ENCODE results near the gene FOXO1.

The FOXO1 gene

GRCh38 chr13:40612041-40612440 is 54.4 kb downstream of the FOXO1 start:
- Histone ChIP-seq H3K36me3 (no peaks in the 10 kb centered on the region), H3K27ac (no peak overlapping the region), H3K27me3 (no peaks in the 10 kb centered on the region), H3K4me3 (no peak overlapping the region), H3K9me3 (no peaks in the 10 kb centered on the region), H3K4me1 (peaks cover 0 to 50% (median 28%) of the 10 kb centered on the region in 4 donors)
- intact Hi-C loops (cut with DNase I; ENCODE audit: low total_unique reads) = no loop called here
- TF ChIP-seq CTCF (IDR thresholded peaks at IDR 0.05) = no peak
- DNase-seq = no peak

GRCh38 chr13:40611635-40612034 is 54.8 kb downstream of the FOXO1 start:
- intact Hi-C loops (cut with DNase I; ENCODE audit: low total_unique reads) = no loop called here

GRCh38 chr13:40611004-40611403 is 55.4 kb downstream of the FOXO1 start:
- no peak overlapping the region for H3K27ac ChIP-seq
- peaks cover 0 to 50% (median 26%) of the 10 kb centered on the region in 4 donors for H3K4me1 ChIP-seq
- TF ChIP-seq CTCF (IDR thresholded peaks at IDR 0.05) = no peak
- no peaks in the 10 kb centered on the region for H3K36me3 ChIP-seq
- no peak for DNase-seq
- no peaks in the 10 kb centered on the region for H3K9me3 ChIP-seq
- intact Hi-C loops (cut with DNase I; ENCODE audit: low total_unique reads) = no loop called here
- H3K4me3 ChIP-seq = no peak overlapping the region
- no peaks in the 10 kb centered on the region for H3K27me3 ChIP-seq

More at GRCh38 chr13:40611635-40612034, 54.8 kb downstream of the FOXO1 start:
- no peak overlapping the region for H3K27ac ChIP-seq
- H3K4me3 ChIP-seq = no peak overlapping the region
- H3K27me3 ChIP-seq = no peaks in the 10 kb centered on the region
- no peak for DNase-seq
- no peaks in the 10 kb centered on the region for H3K36me3 ChIP-seq
- no peak for TF ChIP-seq CTCF (IDR thresholded peaks at IDR 0.05)
- no peaks in the 10 kb centered on the region for H3K9me3 ChIP-seq
- peaks cover 0 to 50% (median 29%) of the 10 kb centered on the region in 4 donors for H3K4me1 ChIP-seq

GRCh38 chr13:40609972-40610726 is 56.3 kb downstream of the FOXO1 start:
- H3K27ac ChIP-seq = no peak overlapping the region
- no peaks in the 10 kb centered on the region for H3K36me3 ChIP-seq
- peaks cover 0 to 43% (median 23%) of the 10 kb centered on the region in 4 donors for H3K4me1 ChIP-seq
- no peaks in the 10 kb centered on the region for H3K9me3 ChIP-seq
- DNase-seq = no peak
- no peaks in the 10 kb centered on the region for H3K27me3 ChIP-seq
- TF ChIP-seq CTCF (IDR thresholded peaks at IDR 0.05) = no peak
- no peak overlapping the region for H3K4me3 ChIP-seq
- intact Hi-C loops (cut with DNase I; ENCODE audit: low total_unique reads) = no loop called here

- Histone ChIP-seq H3K9me3 (no peaks in the 10 kb centered on the region), H3K27me3 (no peaks in the 10 kb centered on the region), H3K27ac (no peak overlapping the region), H3K4me3 (no peak overlapping the region), H3K4me1 (peaks cover 0 to 31% (median 11%) of the 10 kb centered on the region in 4 donors), H3K36me3 (no peaks in the 10 kb centered on the region)
- intact Hi-C loops (cut with DNase I; ENCODE audit: low total_unique reads) = no loop called here
- TF ChIP-seq CTCF (IDR thresholded peaks at IDR 0.05) = no peak
- DNase-seq = no peak
Measured at GRCh38 chr13:40608308-40608707, 58.1 kb downstream of the FOXO1 start.

Data from tibial artery (tissue), 4 donors.